ENCODE measurements around the gene GON7. TPM values are rescaled to one million over a fixed set of nuclear protein-coding genes. Genes with fewer than 3 reads are reported as not detected.
"Not testable (repeated sequence)": the region's sequence is repeated elsewhere in the genome, so short reads cannot be mapped to it uniquely, and the experiment has no call there.

Gene GON7
- total and polyA plus RNA-seq, 3 donors from 2014 or later, result 7.8 to 14.9 (median 10.2) TPM

- no peaks in the 10 kb centered on the region for H3K4me1 ChIP-seq
- DNase-seq, result no peak
- H3K9me3 ChIP-seq, result no peaks in the 10 kb centered on the region
- intact Hi-C loops (cut with DNase I; ENCODE audit: low total_unique reads), result no loop called here
- no peaks in the 10 kb centered on the region for H3K27me3 ChIP-seq
- TF ChIP-seq CTCF (IDR thresholded peaks at IDR 0.05) (no peak), POLR2A (IDR thresholded peaks at IDR 0.05) (no peak)
- no peak overlapping the region for H3K27ac ChIP-seq
- H3K36me3 ChIP-seq (ENCODE audit: low read depth, missing control alignments), result no peaks in the 10 kb centered on the region
- 68 to 75% methylated on average over 6 of the region's 6 CpGs for WGBS, 2 donors
- H3K4me3 ChIP-seq, result no peak overlapping the region
Observed at GRCh38 chr14:93175492-93175891, 31.4 kb downstream of the GON7 start.

- H3K27ac ChIP-seq; H3K36me3 ChIP-seq (ENCODE audit: low read depth, missing control alignments); H3K27me3 ChIP-seq; H3K4me1 ChIP-seq; intact Hi-C loops (cut with DNase I; ENCODE audit: low total_unique reads); DNase-seq; H3K9me3 ChIP-seq; H3K4me3 ChIP-seq: not testable (repeated sequence)
- WGBS, 2 donors, result 83 to 87% methylated on average over 5 of the region's 5 CpGs
Observed at GRCh38 chr14:93174731-93175130, 32.1 kb downstream of the GON7 start.

- Histone ChIP-seq H3K4me3 (no peak overlapping the region), H3K4me1 (no peaks in the 10 kb centered on the region), H3K27ac (no peak overlapping the region), H3K27me3 (no peaks in the 10 kb centered on the region), H3K36me3 (ENCODE audit: low read depth, missing control alignments) (no peaks in the 10 kb centered on the region), H3K9me3 (no peaks in the 10 kb centered on the region)
- WGBS, 2 donors, result 41 to 43% methylated on average over 8 to 10 of the region's 10 CpGs
- DNase-seq, result peak; percentile 44
- TF ChIP-seq POLR2A (IDR thresholded peaks at IDR 0.05), result no peak
- no peak for TF ChIP-seq CTCF (IDR thresholded peaks at IDR 0.05)
- intact Hi-C loops (cut with DNase I; ENCODE audit: low total_unique reads), result no loop called here
Observed at GRCh38 chr14:93173943-93174395, 32.9 kb downstream of the GON7 start.

- H3K27ac ChIP-seq, result no peak overlapping the region
- no peak overlapping the region for H3K4me3 ChIP-seq
- 56 to 58% methylated on average over 4 of the region's 4 CpGs for WGBS, 2 donors
- no peaks in the 10 kb centered on the region for H3K27me3 ChIP-seq
- no peaks in the 10 kb centered on the region for H3K36me3 ChIP-seq (ENCODE audit: low read depth, missing control alignments)
- no peaks in the 10 kb centered on the region for H3K9me3 ChIP-seq
- H3K4me1 ChIP-seq, result no peaks in the 10 kb centered on the region
- no peak for TF ChIP-seq CTCF (IDR thresholded peaks at IDR 0.05)
- TF ChIP-seq POLR2A (IDR thresholded peaks at IDR 0.05), result no peak
- DNase-seq, result no peak
- intact Hi-C loops (cut with DNase I; ENCODE audit: low total_unique reads), result no loop called here
Observed at GRCh38 chr14:93171376-93171775, 35.5 kb downstream of the GON7 start.

GRCh38 chr14:93170141-93170540 lies 36.7 kb downstream of the GON7 start:
- 92% methylated on average over 20 of the region's 20 CpGs; no CpG with 5 or more reads in 1 of the 2 donors for WGBS, 2 donors
- H3K4me1 ChIP-seq; H3K27ac ChIP-seq; H3K9me3 ChIP-seq; DNase-seq; intact Hi-C loops (cut with DNase I; ENCODE audit: low total_unique reads); H3K36me3 ChIP-seq (ENCODE audit: low read depth, missing control alignments); H3K27me3 ChIP-seq: not testable (repeated sequence)
- peak overlapping the region; percentile 16 to 36 for H3K4me3 ChIP-seq

- DNase-seq, result peak; percentile 43
- H3K27ac ChIP-seq; H3K36me3 ChIP-seq (ENCODE audit: low read depth, missing control alignments); intact Hi-C loops (cut with DNase I; ENCODE audit: low total_unique reads); H3K4me1 ChIP-seq; H3K27me3 ChIP-seq; H3K9me3 ChIP-seq: not testable (repeated sequence)
- 58 to 59% methylated on average over 3 to 6 of the region's 6 CpGs for WGBS, 2 donors
- peak overlapping the region; percentile 16 to 36 for H3K4me3 ChIP-seq
Observed at GRCh38 chr14:93169619-93170018, 37.2 kb downstream of the GON7 start.

- H3K36me3 ChIP-seq (ENCODE audit: low read depth, missing control alignments); DNase-seq; H3K27me3 ChIP-seq; intact Hi-C loops (cut with DNase I; ENCODE audit: low total_unique reads); H3K27ac ChIP-seq; H3K4me1 ChIP-seq; H3K4me3 ChIP-seq; H3K9me3 ChIP-seq: not testable (repeated sequence)
- WGBS, 2 donors, result 60 to 75% methylated on average over 9 of the region's 9 CpGs
Observed at GRCh38 chr14:93168610-93169009, 38.3 kb downstream of the GON7 start.

- H3K4me3 ChIP-seq; H3K9me3 ChIP-seq; H3K27me3 ChIP-seq; H3K36me3 ChIP-seq (ENCODE audit: low read depth, missing control alignments); DNase-seq; H3K4me1 ChIP-seq; intact Hi-C loops (cut with DNase I; ENCODE audit: low total_unique reads); H3K27ac ChIP-seq: not testable (repeated sequence)
- 82 to 89% methylated on average over 26 of the region's 26 CpGs for WGBS, 2 donors
Observed at GRCh38 chr14:93165271-93166265, 41.3 kb downstream of the GON7 start.

Data from testis (tissue), 3 donors.